GM12878 (cell line): Measurements from ENCODE around the gene DHX32. TPM values are rescaled to one million over a fixed set of nuclear protein-coding genes. Genes with fewer than 3 reads are reported as not detected.
"Not testable (repeated sequence)": the region's sequence is repeated elsewhere in the genome, so short reads cannot be mapped to it uniquely, and the experiment has no call there.

Experiments used
- ATAC-seq: fragments of 200-7000 bp; cut with Tn5 transposase; 3 replicates; pipeline ENCODE4 v1.9.1; 2020; ENCODE audit warnings: mild to moderate bottlenecking, moderate library complexity
- BruUV-seq: library from RNA; stranded (reverse); fragments of 400-500 nt; replicated peaks from 2 replicates; lab custom pipeline; 2021; lab: Mats Ljungman, UMichigan
- CTCF ChIA-PET: fragments of 300-600 bp; sonication (Branson Sonifier 250); formaldehyde crosslinking; extraction: SDS; loops from one replicate; lab custom pipeline; 2021; ENCODE audit warnings: inconsistent platforms; lab: Yijun Ruan, JAX
- POLR2A ChIA-PET: fragments of 350-600 bp; formaldehyde crosslinking; extraction: SDS; loops from one replicate; lab custom pipeline; 2021; ENCODE audit warnings: inconsistent platforms; lab: Charles Lee
- RAD21 ChIA-PET: fragments of 300-600 bp; sonication (Branson Sonifier 250); formaldehyde crosslinking; loops from one replicate; lab custom pipeline; 2023; ENCODE audit warnings: antibody characterized with exemption; ENCODE audit not compliant: unreplicated experiment; lab: Charles Lee
- SMC1A ChIA-PET: fragments of 300-600 bp; sonication (Branson Sonifier 250); formaldehyde crosslinking; loops from one replicate; lab custom pipeline; 2023; ENCODE audit not compliant: unreplicated experiment, uncharacterized antibody; lab: Charles Lee
- DNase-seq: peaks from one replicate; pipeline ENCODE4 v3.0.0-alpha.2; 2011; ENCODE audit warnings: low read depth, low spot score
- FAIRE-seq: peaks from 3 replicates; lab custom pipeline; 2011; peaks lifted over from hg19 to GRCh38; lab: Jason Lieb, UNC
- H2AFZ ChIP-seq: 2 replicates; pipeline ENCODE4 v1.6.0; 2011; ENCODE audit warnings: low read depth, low read length, control low read depth; ENCODE audit not compliant: control insufficient read depth
- H3K27ac ChIP-seq: 2 replicates; pipeline ENCODE4 v1.5.1; 2011; ENCODE audit warnings: control low read depth; ENCODE audit not compliant: control insufficient read depth, insufficient read depth
- H3K27me3 ChIP-seq, 2 experiments: replicated peaks in 1 of 2; 2 replicates each; pipeline versions ENCODE4 v1.6.0 to v1.6.1; 2011; ENCODE audit warnings: low read length in 1 of 2; ENCODE audit not compliant: control insufficient read depth in 2 of 2, insufficient read depth in 2 of 2
- H3K36me3 ChIP-seq, 2 experiments: 2 replicates each; pipeline ENCODE4 v1.5.1; 2011; ENCODE audit warnings: low read length in 1 of 2; ENCODE audit not compliant: control insufficient read depth in 2 of 2, insufficient read depth in 2 of 2
- H3K4me1 ChIP-seq: 2 replicates; pipeline ENCODE4 v1.6.1; 2011; ENCODE audit warnings: mild to moderate bottlenecking, low read length, moderate library complexity, mixed read lengths; ENCODE audit not compliant: control insufficient read depth, insufficient read depth
- H3K4me2 ChIP-seq: 2 replicates; pipeline ENCODE4 v1.6.0; 2011; ENCODE audit warnings: control low read depth; ENCODE audit not compliant: control insufficient read depth, insufficient read depth
- H3K4me3 ChIP-seq: fragments of 200-600 bp; sonication (generic); 2 replicates; pipeline ENCODE4 v1.5.1; 2016
- H3K79me2 ChIP-seq: 2 replicates; pipeline ENCODE4 v1.6.0; 2011; ENCODE audit warnings: low read length; ENCODE audit not compliant: control insufficient read depth, insufficient read depth
- H3K9ac ChIP-seq: 2 replicates; pipeline ENCODE4 v1.8.0; 2011; ENCODE audit warnings: low read length, control low read depth, mixed read lengths; ENCODE audit not compliant: control insufficient read depth, insufficient read depth
- H3K9me3 ChIP-seq: replicated peaks from 3 replicates; pipeline ENCODE4 v1.5.1; 2011; ENCODE audit warnings: mild to moderate bottlenecking, low read length; ENCODE audit not compliant: control insufficient read depth, insufficient read depth
- H4K20me1 ChIP-seq: 2 replicates; pipeline ENCODE4 v1.6.0; 2011; ENCODE audit not compliant: control insufficient read depth, insufficient read depth
- BCL11A ChIP-seq: IDR thresholded peaks from 2 replicates; pipeline ENCODE4 v1.6.1; 2011; ENCODE audit warnings: low read depth, low read length
- EGR1 ChIP-seq, 2 experiments: IDR thresholded peaks; 1 replicate in 1 of 2; 2 replicates in 1 of 2; pipeline ENCODE4 v1.6.1; 2011 to 2012; ENCODE audit warnings: low read depth in 2 of 2, low read length in 2 of 2, borderline replicate concordance in 1 of 2, mild to moderate bottlenecking in 1 of 2, moderate library complexity in 1 of 2
- MYC ChIP-seq: IDR thresholded peaks from 2 replicates; pipeline ENCODE4 v1.6.1; 2011; ENCODE audit warnings: mild to moderate bottlenecking, low read length, moderate library complexity, inconsistent platforms; ENCODE audit not compliant: insufficient read depth, insufficient replicate concordance, insufficient read length, severe bottlenecking
- POU2F2 ChIP-seq: IDR thresholded peaks from 3 replicates; pipeline ENCODE4 v1.6.1; 2011; ENCODE audit warnings: low read depth, mild to moderate bottlenecking, low read length, borderline replicate concordance
- SKIL ChIP-seq: fragments of 450-650 bp; IDR thresholded peaks from 2 replicates; pipeline ENCODE4 v1.6.1; 2017; ENCODE audit warnings: mild to moderate bottlenecking, low read depth, inconsistent platforms; ENCODE audit not compliant: poor library complexity, severe bottlenecking
- SUPT20H ChIP-seq: IDR thresholded peaks from 2 replicates; pipeline ENCODE4 v1.6.1; 2011; ENCODE audit warnings: low read depth, mild to moderate bottlenecking, low read length, moderate library complexity, borderline replicate concordance; ENCODE audit not compliant: control insufficient read depth
- USF2 ChIP-seq: IDR thresholded peaks from 2 replicates; pipeline ENCODE4 v1.6.1; 2011; ENCODE audit warnings: low read depth, low read length, improper control_type of control experiment, borderline replicate concordance
- ZNF24 ChIP-seq: fragments of 450-650 bp; IDR thresholded peaks from 2 replicates; pipeline ENCODE4 v1.6.1; 2017; ENCODE audit warnings: antibody characterized with exemption, mild to moderate bottlenecking
- WGBS: methylation state at CpG from one replicate; pipeline ENCODE4 v1.1.6; 2016; ENCODE audit warnings: low lambda C conversion rate; ENCODE audit not compliant: insufficient replicate concordance, insufficient coverage; ENCODE audit errors: missing lambda C conversion rate; 5-methylcytosine and 5-hydroxymethylcytosine counted together
- in situ Hi-C: fragments of 300-500 bp; cut with MboI; formaldehyde crosslinking; loops from 9 replicates; pipeline ENCODE4 v1.14.3; 2018; ENCODE audit warnings: mixed read lengths
- intact Hi-C: fragments of 100-400 bp; cut with micrococcal nuclease; formaldehyde crosslinking; loops from one replicate; pipeline ENCODE4 v1.14.2; 2022; ENCODE audit not compliant: unreplicated experiment
- polyA plus RNA-seq, 11 experiments: library from polyadenylated mRNA; depleted of rRNA in 4 of 11; unstranded in 6 of 11; stranded (reverse) in 5 of 11; fragments of >200 nt; fragmentation: Nextera tagmentation in 4 of 11; fragmentation: Illumina TruSeq in 1 of 11; extraction: Ambion mirVana in 4 of 11; extraction: Trizol in 1 of 11; gene quantifications; 1 replicate in 1 of 11; 2 replicates in 10 of 11; pipeline versions ENCODE4 v1.2.1 to v1.2.3, GENCODE V29; 2011 to 2016; ENCODE audit warnings: inconsistent platforms in 2 of 11, missing spikeins in 2 of 11, low read depth in 1 of 11
- total RNA-seq, 4 experiments: library from RNA; depleted of rRNA in 3 of 4; stranded (reverse); fragments of >200 nt in 3 of 4; fragmentation: Illumina TruSeq in 1 of 4; extraction: Trizol in 1 of 4; gene quantifications; 2 replicates each; pipeline versions ENCODE4 v1.2.1 to v1.2.3, GENCODE V29; 2013 to 2021

The DHX32 gene
- total and polyA plus RNA-seq, 10 of the 15 experiments (the other 5 are each of a cell fraction or from before 2014, with no cell fraction given): 5.4 to 21.0 (median 16.0) TPM

GRCh38 chr10:125911145-125911544 is 30.1 kb upstream of the DHX32 start:
- in situ Hi-C loops: no loop called here
- no peaks in the 10 kb centered on the region for H3K79me2 ChIP-seq
- intact Hi-C loops: no loop called here
- ChIA-PET RAD21 (no interaction called here), CTCF (no interaction called here), SMC1A (no interaction called here)
- no peak for FAIRE-seq
- TF ChIP-seq SKIL: no peak
- TF ChIP-seq MYC: no peak
- TF ChIP-seq EGR1 (IDR thresholded peaks at IDR 0.05; ENCODE audit: borderline replicate concordance in 1 of 2, low read depth in 2 of 2, low read length in 2 of 2): no peak
- TF ChIP-seq ZNF24: no peak
- no peak for TF ChIP-seq POU2F2
- TF ChIP-seq SUPT20H: no peak
- no peak for TF ChIP-seq USF2
- no peak for TF ChIP-seq BCL11A
- TF ChIP-seq, all 136 proteins: peak for 0
- BruUV-seq: no TSS peak
- ATAC-seq (no peak), DNase-seq (no peak)
- Histone ChIP-seq H3K9ac (no peak overlapping the region), H2AFZ (no peak overlapping the region), H3K9me3 (no peaks in the 10 kb centered on the region), H3K27me3 (no peaks in the 10 kb centered on the region), H3K4me3 (no peak overlapping the region), H3K4me2 (no peak overlapping the region), H3K4me1 (no peaks in the 10 kb centered on the region), H3K27ac (no peak overlapping the region), H4K20me1 (no peaks in the 10 kb centered on the region), H3K36me3 (no peaks in the 10 kb centered on the region)
- 65% methylated on average over 10 of the region's 10 CpGs for WGBS
- POLR2A ChIA-PET: no interaction called here

- RAD21 ChIA-PET, CTCF ChIA-PET, H2AFZ ChIP-seq, in situ Hi-C loops, H3K4me2 ChIP-seq, H3K36me3 ChIP-seq, POLR2A ChIA-PET, H3K79me2 ChIP-seq, H3K4me3 ChIP-seq, ATAC-seq, intact Hi-C loops, BruUV-seq, H4K20me1 ChIP-seq, H3K27ac ChIP-seq, H3K27me3 ChIP-seq, FAIRE-seq, DNase-seq, H3K9me3 ChIP-seq, H3K4me1 ChIP-seq, H3K9ac ChIP-seq: not testable (repeated sequence)
- 39% methylated on average over 3 of the region's 3 CpGs for WGBS
- SMC1A ChIA-PET: interaction anchor here (0.7 kb wide), 1 partner anchor 32 kb away, joined by 3 read pairs; no protein-coding TSS in a partner anchor
Observed at GRCh38 chr10:125909491-125909890, 28.4 kb upstream of the DHX32 start.

- WGBS: 3% methylated on average over 2 of the region's 2 CpGs
- H3K4me1 ChIP-seq, BruUV-seq, DNase-seq, H4K20me1 ChIP-seq, H3K4me2 ChIP-seq, SMC1A ChIA-PET, H3K9me3 ChIP-seq, FAIRE-seq, H3K79me2 ChIP-seq, H3K27ac ChIP-seq, H3K4me3 ChIP-seq, H2AFZ ChIP-seq, in situ Hi-C loops, ATAC-seq, H3K36me3 ChIP-seq, H3K9ac ChIP-seq, intact Hi-C loops, CTCF ChIA-PET, H3K27me3 ChIP-seq, RAD21 ChIA-PET, POLR2A ChIA-PET: not testable (repeated sequence)
Observed at GRCh38 chr10:125908813-125909212, 27.7 kb upstream of the DHX32 start.
